HCT116 (cell line): ENCODE measurements around the gene POU3F2.

Source experiments
- SP1 ChIP-seq: IDR thresholded peaks from 2 replicates; pipeline ENCODE4 v1.6.1; 2012; ENCODE audit warnings: low read depth
- ZFX ChIP-seq: fragments of 450-650 bp; IDR thresholded peaks from 2 replicates; pipeline ENCODE4 v1.6.1; 2017
- TF ChIP-seq, protein P1 (sequence below), 3 experiments: fragments of 200-600 bp in 1 of 3; sonication (generic) in 1 of 3; IDR thresholded peaks in 2 of 3; conservative IDR thresholded peaks in 1 of 3; 2 replicates each; pipeline ENCODE4 v1.5.1; 2012 to 2017; ENCODE audit warnings: low read depth in 2 of 3, low read length in 2 of 3, antibody characterized with exemption in 1 of 3, borderline replicate concordance in 1 of 3, control low read depth in 1 of 3, mild to moderate bottlenecking in 1 of 3, mixed read lengths in 1 of 3, mixed run types in 1 of 3, moderate library complexity in 1 of 3; ENCODE audit not compliant: insufficient read depth in 1 of 3
- TF ChIP-seq, protein P2 (sequence below): IDR thresholded peaks from 2 replicates; pipeline ENCODE4 v1.6.1; 2012

DNA sequence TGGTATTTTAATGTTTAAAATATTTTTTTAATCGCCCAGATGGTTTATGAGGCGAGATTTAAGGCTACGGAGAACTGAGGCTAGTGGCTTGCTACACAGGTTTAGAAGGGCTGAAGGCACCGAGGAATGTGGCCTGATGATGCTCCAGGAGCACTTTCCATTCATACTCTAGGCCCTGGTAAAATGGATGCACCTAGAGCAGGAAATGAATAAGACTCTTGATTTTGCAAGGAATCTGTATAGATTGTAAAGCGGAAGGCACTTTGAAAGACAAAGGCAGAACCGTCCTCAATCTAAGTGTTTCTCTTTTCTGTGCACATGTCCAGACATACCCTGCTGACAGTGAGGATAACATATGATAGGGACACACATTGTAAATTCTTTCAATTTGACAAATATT lies 30.1 kb downstream of the POU3F2 start:
- TF ChIP-seq, protein P1, sequence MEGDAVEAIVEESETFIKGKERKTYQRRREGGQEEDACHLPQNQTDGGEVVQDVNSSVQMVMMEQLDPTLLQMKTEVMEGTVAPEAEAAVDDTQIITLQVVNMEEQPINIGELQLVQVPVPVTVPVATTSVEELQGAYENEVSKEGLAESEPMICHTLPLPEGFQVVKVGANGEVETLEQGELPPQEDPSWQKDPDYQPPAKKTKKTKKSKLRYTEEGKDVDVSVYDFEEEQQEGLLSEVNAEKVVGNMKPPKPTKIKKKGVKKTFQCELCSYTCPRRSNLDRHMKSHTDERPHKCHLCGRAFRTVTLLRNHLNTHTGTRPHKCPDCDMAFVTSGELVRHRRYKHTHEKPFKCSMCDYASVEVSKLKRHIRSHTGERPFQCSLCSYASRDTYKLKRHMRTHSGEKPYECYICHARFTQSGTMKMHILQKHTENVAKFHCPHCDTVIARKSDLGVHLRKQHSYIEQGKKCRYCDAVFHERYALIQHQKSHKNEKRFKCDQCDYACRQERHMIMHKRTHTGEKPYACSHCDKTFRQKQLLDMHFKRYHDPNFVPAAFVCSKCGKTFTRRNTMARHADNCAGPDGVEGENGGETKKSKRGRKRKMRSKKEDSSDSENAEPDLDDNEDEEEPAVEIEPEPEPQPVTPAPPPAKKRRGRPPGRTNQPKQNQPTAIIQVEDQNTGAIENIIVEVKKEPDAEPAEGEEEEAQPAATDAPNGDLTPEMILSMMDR (IDR thresholded peaks at IDR 0.05 in 2 of 3, conservative IDR thresholded peaks at IDR 0.05 in 1 of 3; ENCODE audit: borderline replicate concordance in 1 of 3, insufficient read depth in 1 of 3, low read depth in 2 of 3, low read length in 2 of 3): no peak
- TF ChIP-seq ZFX (no peak), SP1 (no peak)
- TF ChIP-seq, protein P2, sequence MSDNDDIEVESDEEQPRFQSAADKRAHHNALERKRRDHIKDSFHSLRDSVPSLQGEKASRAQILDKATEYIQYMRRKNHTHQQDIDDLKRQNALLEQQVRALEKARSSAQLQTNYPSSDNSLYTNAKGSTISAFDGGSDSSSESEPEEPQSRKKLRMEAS: no peak
